GM12873 (cell line): Measurements from ENCODE around the gene PTPRR.

Source experiments
- TF ChIP-seq, protein P1 (sequence below): IDR thresholded peaks from 2 replicates; pipeline ENCODE4 v1.5.1; 2012; ENCODE audit warnings: low read depth, mild to moderate bottlenecking, moderate library complexity, low read length, control low read depth; ENCODE audit not compliant: insufficient read depth; ENCODE audit errors: missing control alignments

The PTPRR gene

DNA sequence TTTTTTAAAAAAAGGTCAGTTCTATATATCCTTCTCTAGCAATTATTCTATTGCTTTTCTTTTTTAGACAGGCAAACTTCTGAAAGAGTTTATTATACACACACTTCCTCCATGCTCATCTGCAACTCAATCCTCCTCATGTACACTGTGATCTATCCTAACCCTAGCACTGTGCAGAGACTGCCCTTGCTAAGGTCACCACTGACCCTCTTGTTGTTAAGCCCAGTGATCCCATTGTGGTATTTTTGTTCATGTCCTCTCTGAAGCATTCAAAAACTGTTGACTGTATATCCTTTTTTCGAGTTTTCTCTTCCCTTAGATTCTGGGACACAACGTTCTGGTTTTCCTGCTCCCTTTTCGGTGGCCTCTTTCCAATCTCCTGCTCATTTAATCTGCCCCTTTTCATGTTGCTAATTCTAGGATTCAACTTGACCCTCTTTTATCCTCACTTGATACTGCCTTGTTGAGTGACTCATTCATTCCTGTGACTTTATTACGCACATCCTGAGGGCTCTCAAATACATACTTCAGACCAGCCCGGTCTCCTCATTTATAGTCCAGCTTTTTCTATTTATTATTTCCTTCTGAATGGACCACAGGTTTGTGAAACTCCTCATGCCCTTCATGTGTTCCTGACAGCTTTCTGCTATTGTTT is 229.4 kb downstream of the PTPRR start:
- TF ChIP-seq, protein P1, sequence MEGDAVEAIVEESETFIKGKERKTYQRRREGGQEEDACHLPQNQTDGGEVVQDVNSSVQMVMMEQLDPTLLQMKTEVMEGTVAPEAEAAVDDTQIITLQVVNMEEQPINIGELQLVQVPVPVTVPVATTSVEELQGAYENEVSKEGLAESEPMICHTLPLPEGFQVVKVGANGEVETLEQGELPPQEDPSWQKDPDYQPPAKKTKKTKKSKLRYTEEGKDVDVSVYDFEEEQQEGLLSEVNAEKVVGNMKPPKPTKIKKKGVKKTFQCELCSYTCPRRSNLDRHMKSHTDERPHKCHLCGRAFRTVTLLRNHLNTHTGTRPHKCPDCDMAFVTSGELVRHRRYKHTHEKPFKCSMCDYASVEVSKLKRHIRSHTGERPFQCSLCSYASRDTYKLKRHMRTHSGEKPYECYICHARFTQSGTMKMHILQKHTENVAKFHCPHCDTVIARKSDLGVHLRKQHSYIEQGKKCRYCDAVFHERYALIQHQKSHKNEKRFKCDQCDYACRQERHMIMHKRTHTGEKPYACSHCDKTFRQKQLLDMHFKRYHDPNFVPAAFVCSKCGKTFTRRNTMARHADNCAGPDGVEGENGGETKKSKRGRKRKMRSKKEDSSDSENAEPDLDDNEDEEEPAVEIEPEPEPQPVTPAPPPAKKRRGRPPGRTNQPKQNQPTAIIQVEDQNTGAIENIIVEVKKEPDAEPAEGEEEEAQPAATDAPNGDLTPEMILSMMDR: no peak

DNA sequence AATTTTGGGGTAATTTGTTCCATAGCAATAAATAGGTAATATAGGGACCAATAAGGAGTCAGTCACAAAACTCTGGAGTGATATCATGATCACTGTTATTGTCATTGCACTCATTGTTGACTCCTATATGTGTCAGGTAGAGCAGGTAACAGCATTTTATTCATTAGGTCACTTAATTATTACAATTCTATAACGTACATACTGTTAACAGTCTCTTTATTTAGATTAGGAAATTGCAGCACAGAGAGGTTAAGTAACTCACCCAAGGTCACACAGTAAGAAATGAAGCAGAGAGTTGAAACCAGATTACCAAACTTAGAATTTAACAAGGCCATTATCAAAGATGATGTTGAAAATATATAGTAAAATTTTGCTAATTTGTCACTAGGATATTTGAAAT is 233.6 kb downstream of the PTPRR start:
- TF ChIP-seq, protein P1: no peak

DNA sequence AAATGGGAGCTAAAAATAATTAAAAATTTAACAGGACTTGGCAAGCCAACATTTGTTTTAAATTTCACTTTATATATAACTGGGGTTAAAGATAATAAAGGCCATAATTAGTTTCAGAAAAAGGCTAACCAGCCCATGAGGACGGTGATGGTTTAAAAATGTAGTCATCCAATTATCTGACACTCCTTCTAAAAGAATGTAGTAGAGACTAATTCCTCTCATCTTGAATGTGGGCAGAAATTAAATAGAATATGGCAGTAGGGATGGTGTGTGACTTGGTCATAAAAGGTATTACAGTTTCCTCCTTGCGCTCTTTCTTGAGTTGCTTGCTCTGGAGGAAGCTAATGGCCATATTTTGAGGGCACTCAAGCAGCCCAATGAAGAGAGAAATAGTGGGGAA is 234.2 kb downstream of the PTPRR start:
- TF ChIP-seq, protein P1: no peak

DNA sequence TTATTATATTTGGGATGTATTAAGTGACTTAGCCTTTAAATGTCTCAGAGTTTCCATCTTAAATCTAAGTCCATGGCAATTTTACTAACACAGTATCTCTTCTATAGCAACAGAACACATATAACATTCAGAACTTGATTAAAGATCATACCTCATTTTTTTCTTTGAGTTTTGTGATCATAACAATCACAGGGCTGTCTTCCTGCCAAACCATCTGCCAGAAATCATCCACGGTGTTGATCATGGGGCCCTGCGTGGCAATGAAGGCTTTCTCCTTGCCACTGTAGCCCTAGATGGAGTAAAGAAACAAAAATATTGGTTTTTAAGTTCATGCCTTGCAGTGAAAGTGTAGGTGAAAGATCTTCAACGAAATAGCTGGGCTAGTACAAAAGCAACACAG is 236.6 kb downstream of the PTPRR start:
- TF ChIP-seq, protein P1: no peak

DNA sequence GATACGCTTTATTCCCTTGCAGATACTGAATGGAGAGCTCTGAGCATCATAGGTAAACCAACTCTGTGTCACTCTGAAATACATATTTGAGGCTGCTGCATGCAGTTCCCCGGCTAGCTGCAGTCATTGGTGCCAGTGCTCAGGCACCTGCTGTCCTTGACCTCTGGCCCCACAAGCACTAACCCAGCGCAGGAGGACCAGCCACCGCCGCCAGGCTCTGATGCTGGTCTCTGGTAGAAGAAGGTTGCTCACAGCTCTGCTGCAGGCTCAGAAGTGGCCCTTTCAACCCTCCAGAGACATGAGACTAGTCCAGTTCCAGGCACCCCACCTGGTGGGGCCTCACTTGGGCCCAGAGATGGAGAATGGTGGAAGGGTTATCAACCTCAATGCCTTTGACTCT is 248.8 kb downstream of the PTPRR start:
- TF ChIP-seq, protein P1: no peak

DNA sequence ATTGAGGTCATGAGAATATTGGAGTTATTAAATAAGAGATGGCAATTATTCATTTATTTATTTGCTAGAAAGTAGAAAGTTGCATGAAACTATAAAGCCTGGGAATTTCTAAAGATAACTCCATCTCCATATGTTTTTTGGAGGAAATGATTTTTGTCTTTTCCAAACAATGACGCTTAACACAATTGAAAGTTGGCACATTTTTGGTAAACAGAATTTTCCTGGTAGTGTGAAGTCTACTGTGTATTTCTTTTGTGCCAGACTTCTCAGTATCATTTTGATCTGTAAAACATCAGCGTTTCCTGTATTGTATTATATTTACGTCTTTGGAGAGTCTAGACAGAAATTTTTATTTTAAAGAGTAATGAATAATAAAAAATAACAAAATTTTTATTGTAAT is 249.6 kb downstream of the PTPRR start:
- TF ChIP-seq, protein P1: no peak

DNA sequence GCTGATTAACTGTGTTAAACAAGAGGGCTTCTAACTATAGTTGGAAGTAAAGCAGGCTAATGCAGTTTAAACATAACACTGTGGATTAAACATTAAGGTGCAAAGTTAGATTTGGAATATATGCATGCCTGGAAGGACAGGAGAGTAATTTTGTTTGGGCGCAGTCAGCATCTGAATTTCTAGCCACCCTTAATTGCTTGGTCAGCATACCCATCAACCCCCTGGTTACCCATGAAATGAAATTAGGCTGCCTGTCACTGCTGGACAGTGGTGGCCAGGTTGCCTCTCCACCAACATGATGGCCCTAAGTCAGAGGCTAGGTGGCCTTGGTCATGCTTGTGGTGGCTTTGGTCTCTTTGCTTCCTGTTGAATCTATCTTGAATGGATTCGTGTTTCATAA is 253.3 kb downstream of the PTPRR start:
- TF ChIP-seq, protein P1: no peak
